Measurements from ENCODE around the gene TMEM204.

Gene TMEM204

DNA sequence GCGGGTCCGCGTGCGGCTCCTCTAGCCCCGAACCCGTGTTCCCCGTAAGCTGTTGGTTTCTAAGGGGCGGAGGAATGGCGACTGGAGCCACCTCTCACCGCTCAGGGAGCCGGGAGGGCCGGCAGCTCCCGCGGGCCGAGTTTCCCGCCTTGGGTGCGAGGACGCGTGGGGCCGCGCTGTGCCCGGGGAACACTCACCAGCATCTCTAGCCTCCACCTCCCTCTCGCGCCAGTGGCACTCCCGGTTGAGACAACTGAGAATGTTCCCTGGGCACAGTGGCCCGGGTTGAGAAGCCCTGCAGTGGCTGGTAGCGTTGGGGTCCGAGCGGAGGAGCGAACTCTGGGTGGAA lies 39.7 kb upstream of the TMEM204 start:
- TF ChIP-seq TAF1 (IDR thresholded peaks at IDR 0.05; ENCODE audit: borderline replicate concordance, insufficient read depth, low read length) = no peak
- no peak for TF ChIP-seq FOXP2 (optimal IDR thresholded peaks at IDR 0.05; ENCODE audit: borderline replicate concordance, extremely low read depth, extremely low read length, insufficient read depth)
- TF ChIP-seq SIN3A (IDR thresholded peaks at IDR 0.05; ENCODE audit: borderline replicate concordance, insufficient read depth, low read length) = no peak
- TF ChIP-seq, protein P1, sequence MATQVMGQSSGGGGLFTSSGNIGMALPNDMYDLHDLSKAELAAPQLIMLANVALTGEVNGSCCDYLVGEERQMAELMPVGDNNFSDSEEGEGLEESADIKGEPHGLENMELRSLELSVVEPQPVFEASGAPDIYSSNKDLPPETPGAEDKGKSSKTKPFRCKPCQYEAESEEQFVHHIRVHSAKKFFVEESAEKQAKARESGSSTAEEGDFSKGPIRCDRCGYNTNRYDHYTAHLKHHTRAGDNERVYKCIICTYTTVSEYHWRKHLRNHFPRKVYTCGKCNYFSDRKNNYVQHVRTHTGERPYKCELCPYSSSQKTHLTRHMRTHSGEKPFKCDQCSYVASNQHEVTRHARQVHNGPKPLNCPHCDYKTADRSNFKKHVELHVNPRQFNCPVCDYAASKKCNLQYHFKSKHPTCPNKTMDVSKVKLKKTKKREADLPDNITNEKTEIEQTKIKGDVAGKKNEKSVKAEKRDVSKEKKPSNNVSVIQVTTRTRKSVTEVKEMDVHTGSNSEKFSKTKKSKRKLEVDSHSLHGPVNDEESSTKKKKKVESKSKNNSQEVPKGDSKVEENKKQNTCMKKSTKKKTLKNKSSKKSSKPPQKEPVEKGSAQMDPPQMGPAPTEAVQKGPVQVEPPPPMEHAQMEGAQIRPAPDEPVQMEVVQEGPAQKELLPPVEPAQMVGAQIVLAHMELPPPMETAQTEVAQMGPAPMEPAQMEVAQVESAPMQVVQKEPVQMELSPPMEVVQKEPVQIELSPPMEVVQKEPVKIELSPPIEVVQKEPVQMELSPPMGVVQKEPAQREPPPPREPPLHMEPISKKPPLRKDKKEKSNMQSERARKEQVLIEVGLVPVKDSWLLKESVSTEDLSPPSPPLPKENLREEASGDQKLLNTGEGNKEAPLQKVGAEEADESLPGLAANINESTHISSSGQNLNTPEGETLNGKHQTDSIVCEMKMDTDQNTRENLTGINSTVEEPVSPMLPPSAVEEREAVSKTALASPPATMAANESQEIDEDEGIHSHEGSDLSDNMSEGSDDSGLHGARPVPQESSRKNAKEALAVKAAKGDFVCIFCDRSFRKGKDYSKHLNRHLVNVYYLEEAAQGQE (IDR thresholded peaks at IDR 0.05; ENCODE audit: insufficient read depth in 1 of 2, low read depth in 2 of 2, low read length in 2 of 2) = no peak
- no peak for TF ChIP-seq POLR2AphosphoS5 (IDR thresholded peaks at IDR 0.05; ENCODE audit: low read depth, low read length)

DNA sequence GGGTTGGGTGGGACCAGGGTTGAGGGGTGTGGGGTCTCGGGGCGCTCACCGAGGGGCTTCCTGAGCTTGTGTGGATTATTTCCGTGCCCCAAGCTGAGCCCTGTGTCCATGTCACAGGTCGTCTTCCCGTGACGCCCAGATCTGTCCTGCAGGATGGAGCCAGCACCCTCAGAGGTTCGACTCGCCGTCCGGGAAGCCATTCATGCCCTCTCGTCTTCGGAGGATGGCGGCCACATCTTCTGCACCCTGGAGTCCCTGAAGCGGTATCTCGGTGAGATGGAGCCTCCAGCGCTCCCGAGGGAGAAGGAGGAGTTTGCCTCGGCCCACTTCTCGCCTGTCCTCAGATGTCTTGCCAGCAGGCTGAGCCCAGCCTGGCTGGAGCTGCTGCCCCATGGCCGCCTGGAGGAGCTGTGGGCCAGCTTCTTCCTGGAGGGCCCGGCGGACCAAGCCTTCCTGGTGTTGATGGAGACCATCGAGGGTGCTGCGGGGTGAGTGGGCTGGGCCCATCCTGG lies 39.3 kb upstream of the TMEM204 start:
- TF ChIP-seq, protein P1 (IDR thresholded peaks at IDR 0.05; ENCODE audit: insufficient read depth in 1 of 2, low read depth in 2 of 2, low read length in 2 of 2) = no peak
- TF ChIP-seq FOXP2 (optimal IDR thresholded peaks at IDR 0.05; ENCODE audit: borderline replicate concordance, extremely low read depth, extremely low read length, insufficient read depth) (no peak), TAF1 (IDR thresholded peaks at IDR 0.05; ENCODE audit: borderline replicate concordance, insufficient read depth, low read length) (no peak), POLR2AphosphoS5 (IDR thresholded peaks at IDR 0.05; ENCODE audit: low read depth, low read length) (no peak), SIN3A (IDR thresholded peaks at IDR 0.05; ENCODE audit: borderline replicate concordance, insufficient read depth, low read length) (no peak)

DNA sequence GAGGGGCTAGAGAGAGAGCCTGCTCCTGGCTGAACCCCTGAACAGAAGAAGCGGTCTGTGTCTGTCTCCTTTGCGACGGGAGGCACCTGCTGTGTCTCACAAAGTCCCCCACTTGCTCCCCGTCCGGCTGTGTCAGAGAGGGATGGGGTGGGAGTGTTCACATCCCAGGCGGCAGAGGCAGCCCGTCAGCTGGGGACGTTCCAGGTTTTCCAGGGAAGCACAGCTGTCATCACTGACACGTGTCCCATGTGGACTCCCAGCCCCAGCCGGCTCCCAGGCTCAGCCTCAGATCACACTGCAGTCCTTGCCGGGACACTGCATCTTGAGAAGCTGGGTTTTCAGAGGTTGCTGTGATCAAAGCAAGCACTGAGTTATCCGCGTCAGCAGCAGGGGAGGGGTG lies 38.8 kb upstream of the TMEM204 start:
- TF ChIP-seq TAF1 (IDR thresholded peaks at IDR 0.05; ENCODE audit: borderline replicate concordance, insufficient read depth, low read length) (no peak), FOXP2 (optimal IDR thresholded peaks at IDR 0.05; ENCODE audit: borderline replicate concordance, extremely low read depth, extremely low read length, insufficient read depth) (no peak), POLR2AphosphoS5 (IDR thresholded peaks at IDR 0.05; ENCODE audit: low read depth, low read length) (no peak), SIN3A (IDR thresholded peaks at IDR 0.05; ENCODE audit: borderline replicate concordance, insufficient read depth, low read length) (no peak)
- TF ChIP-seq, protein P1 (IDR thresholded peaks at IDR 0.05; ENCODE audit: insufficient read depth in 1 of 2, low read depth in 2 of 2, low read length in 2 of 2) = no peak

DNA sequence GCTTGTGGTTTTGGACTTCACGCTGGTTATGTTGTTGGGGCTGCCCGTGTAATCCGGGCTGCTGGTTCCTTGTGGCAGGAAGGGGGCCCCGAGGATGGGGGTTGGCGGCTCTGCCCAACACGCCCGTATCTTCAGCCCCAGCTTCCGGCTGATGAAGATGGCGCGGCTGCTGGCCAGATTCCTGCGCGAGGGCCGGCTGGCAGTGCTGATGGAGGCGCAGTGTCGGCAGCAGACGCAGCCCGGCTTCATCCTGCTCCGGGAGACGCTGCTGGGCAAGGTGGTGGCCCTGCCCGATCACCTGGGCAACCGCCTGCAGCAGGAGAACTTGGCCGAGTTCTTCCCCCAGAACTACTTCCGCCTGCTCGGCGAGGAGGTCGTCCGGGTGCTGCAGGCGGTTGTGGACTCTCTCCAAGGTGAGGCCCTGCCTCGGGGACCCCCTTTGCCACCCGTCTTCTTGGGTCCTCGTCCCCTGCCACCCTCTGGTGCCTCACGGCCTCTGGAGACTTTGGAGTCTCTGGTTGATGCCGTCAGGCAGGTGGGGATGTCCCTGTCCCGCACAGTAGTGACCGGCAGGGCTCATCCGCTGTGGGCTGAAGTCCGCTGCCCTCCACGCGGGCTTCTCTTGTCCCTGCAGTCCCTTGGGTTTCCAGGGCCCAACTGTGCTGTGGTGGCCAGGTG lies 38.1 kb upstream of the TMEM204 start:
- TF ChIP-seq FOXP2 (optimal IDR thresholded peaks at IDR 0.05; ENCODE audit: borderline replicate concordance, extremely low read depth, extremely low read length, insufficient read depth) (no peak), POLR2AphosphoS5 (IDR thresholded peaks at IDR 0.05; ENCODE audit: low read depth, low read length) (no peak), TAF1 (IDR thresholded peaks at IDR 0.05; ENCODE audit: borderline replicate concordance, insufficient read depth, low read length) (no peak), SIN3A (IDR thresholded peaks at IDR 0.05; ENCODE audit: borderline replicate concordance, insufficient read depth, low read length) (no peak)
- TF ChIP-seq, protein P1 (IDR thresholded peaks at IDR 0.05; ENCODE audit: insufficient read depth in 1 of 2, low read depth in 2 of 2, low read length in 2 of 2) = no peak

All from PFSK-1 (cell line).